Coronary artery (tissue), 2 donors: ENCODE results near the gene TLR8.

Experiments used
- DNase-seq: peaks from one replicate; pipeline ENCODE4 v3.0.0-alpha.2; 2017; ENCODE audit warnings: low spot score
- H3K27ac ChIP-seq, 2 donors: fragments of 200-600 bp; sonication (generic); one replicate each; pipeline ENCODE4 v1.5.1; 2016 to 2019
- H3K4me3 ChIP-seq: fragments of 200-600 bp; sonication (generic); 2 replicates; pipeline ENCODE4 v1.5.1; 2016; ENCODE audit warnings: mild to moderate bottlenecking, moderate library complexity
- CTCF ChIP-seq: fragments of 200-600 bp; sonication (generic); IDR thresholded peaks from one replicate; pipeline ENCODE4 v1.5.1; 2019; ENCODE audit warnings: antibody characterized with exemption

Gene TLR8

GRCh38 chrX:12945494-12945893 lies 39.1 kb downstream of the TLR8 start:
- DNase-seq: no peak
- TF ChIP-seq CTCF: no peak
- Histone ChIP-seq H3K27ac (no peak overlapping the region), H3K4me3 (no peak overlapping the region)

- H3K4me3 ChIP-seq: no peak overlapping the region
- H3K27ac ChIP-seq: no peak overlapping the region
- no peak for DNase-seq
- TF ChIP-seq CTCF: no peak
These were observed 40.0 kb downstream of the TLR8 start for GRCh38 chrX:12946406-12946805.

GRCh38 chrX:12946838-12947544 lies 40.6 kb downstream of the TLR8 start:
- no peak for DNase-seq
- peak; percentile 45 for TF ChIP-seq CTCF
- Histone ChIP-seq H3K27ac (peak overlapping the region in 1 of 2 donors; percentile 24), H3K4me3 (no peak overlapping the region)

- TF ChIP-seq CTCF: no peak
- DNase-seq: no peak
- Histone ChIP-seq H3K27ac (no peak overlapping the region), H3K4me3 (no peak overlapping the region)
These were observed 41.3 kb downstream of the TLR8 start for GRCh38 chrX:12947545-12948235.

- H3K27ac ChIP-seq: peak overlapping the region in 1 of 2 donors; percentile 32
These were observed 42.1 kb downstream of the TLR8 start for GRCh38 chrX:12948495-12948894.

GRCh38 chrX:12949205-12949926 lies 42.9 kb downstream of the TLR8 start:
- H3K27ac ChIP-seq: peak overlapping the region; percentile 52 to 79

More at GRCh38 chrX:12948495-12948894, 42.1 kb downstream of the TLR8 start:
- DNase-seq: no peak
- no peak for TF ChIP-seq CTCF
- no peak overlapping the region for H3K4me3 ChIP-seq

More at GRCh38 chrX:12949205-12949926, 42.9 kb downstream of the TLR8 start:
- TF ChIP-seq CTCF: no peak
- peak overlapping the region; percentile 13 for H3K4me3 ChIP-seq
- no peak for DNase-seq
